Measurements from ENCODE around the gene PGAP6.
"Not testable (repeated sequence)": the region's sequence is repeated elsewhere in the genome, so short reads cannot be mapped to it uniquely, and the experiment has no call there.

The PGAP6 gene

GRCh38 chr16:401468-402348 is 19.9 kb upstream of the PGAP6 start, which contains the start of gene DECR2:
DECR2 (plus strand) TSS chr16:401885; CDS start chr16:401964, 79 bp downstream.
- DNase-seq: peak; percentile 90

- DNase-seq: no peak
Observed at GRCh38 chr16:400061-400591, 18.3 kb upstream of the PGAP6 start.

GRCh38 chr16:399340-400019 is 17.7 kb upstream of the PGAP6 start:
- DNase-seq: no peak

- DNase-seq: no peak
Observed at GRCh38 chr16:398561-399339, 17.0 kb upstream of the PGAP6 start.

GRCh38 chr16:397736-398332 is 16.1 kb upstream of the PGAP6 start:
- peak; percentile 81 for DNase-seq

GRCh38 chr16:397135-397661 is 15.4 kb upstream of the PGAP6 start, which contains the start of gene NME4:
NME4 (plus strand) TSS chr16:397199; CDS start chr16:397223, 24 bp downstream.
- peak; percentile 39 for DNase-seq

GRCh38 chr16:396605-397004 is 14.8 kb upstream of the PGAP6 start:
- DNase-seq: peak; percentile 53

GRCh38 chr16:396199-396598 is 14.4 kb upstream of the PGAP6 start:
- DNase-seq: no peak

- DNase-seq: no peak
Observed at GRCh38 chr16:392450-393030, 10.8 kb upstream of the PGAP6 start.

- DNase-seq: peak; percentile 75
Observed at GRCh38 chr16:391885-392335, 10.1 kb upstream of the PGAP6 start.

GRCh38 chr16:389352-389751 is 7.6 kb upstream of the PGAP6 start:
- no peak for DNase-seq

GRCh38 chr16:387761-388666 is 6.2 kb upstream of the PGAP6 start:
- not testable (repeated sequence) for DNase-seq

- no peak for DNase-seq
Observed at GRCh38 chr16:386641-387156, 4.9 kb upstream of the PGAP6 start.

GRCh38 chr16:383326-384051 is 1.7 kb upstream of the PGAP6 start:
- no peak for DNase-seq

GRCh38 chr16:381012-381788 is 578 bp downstream of the PGAP6 start:
- no peak for DNase-seq

- no peak for DNase-seq
Observed at GRCh38 chr16:380762-381011, 1.1 kb downstream of the PGAP6 start.

- no peak for DNase-seq
Observed at GRCh38 chr16:379961-380761, 1.6 kb downstream of the PGAP6 start.
